ENCODE results near the gene MGAT4D. TPM values are rescaled to one million over a fixed set of nuclear protein-coding genes. Genes with fewer than 3 reads are reported as not detected.

The MGAT4D gene
- total and polyA plus RNA-seq, 7 donors: not detected

DNA sequence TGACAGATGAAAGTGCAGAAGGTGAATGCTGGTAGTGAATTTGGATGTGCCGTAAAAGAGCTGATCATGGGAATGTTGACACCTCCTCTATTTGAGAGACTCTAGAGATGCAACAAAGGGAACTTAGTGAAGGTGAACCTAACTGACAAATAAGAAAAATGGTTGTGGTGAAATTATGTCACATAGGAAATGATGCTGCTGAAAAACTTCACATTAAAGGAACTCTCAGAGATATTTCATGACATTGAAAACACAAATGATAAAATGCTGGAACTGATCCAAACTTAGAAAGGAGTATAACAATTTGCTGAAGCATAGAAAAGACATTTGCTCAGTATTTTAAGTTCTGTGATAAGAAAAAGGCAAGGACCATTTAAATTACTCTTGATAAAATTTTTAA lies 31.9 kb downstream of the MGAT4D start:
- no peak for DNase-seq
- H3K36me3 ChIP-seq: no peaks in the 10 kb centered on the region
- H3K4me3 ChIP-seq: no peak overlapping the region
- no peaks in the 10 kb centered on the region for H3K27me3 ChIP-seq
- 33 to 71% methylated on average over 1 of the region's 1 CpG for WGBS, 2 donors
- TF ChIP-seq EP300 (IDR thresholded peaks at IDR 0.05): no peak
- TF ChIP-seq POLR2AphosphoS5 (IDR thresholded peaks at IDR 0.05): no peak
- TF ChIP-seq, protein P1, sequence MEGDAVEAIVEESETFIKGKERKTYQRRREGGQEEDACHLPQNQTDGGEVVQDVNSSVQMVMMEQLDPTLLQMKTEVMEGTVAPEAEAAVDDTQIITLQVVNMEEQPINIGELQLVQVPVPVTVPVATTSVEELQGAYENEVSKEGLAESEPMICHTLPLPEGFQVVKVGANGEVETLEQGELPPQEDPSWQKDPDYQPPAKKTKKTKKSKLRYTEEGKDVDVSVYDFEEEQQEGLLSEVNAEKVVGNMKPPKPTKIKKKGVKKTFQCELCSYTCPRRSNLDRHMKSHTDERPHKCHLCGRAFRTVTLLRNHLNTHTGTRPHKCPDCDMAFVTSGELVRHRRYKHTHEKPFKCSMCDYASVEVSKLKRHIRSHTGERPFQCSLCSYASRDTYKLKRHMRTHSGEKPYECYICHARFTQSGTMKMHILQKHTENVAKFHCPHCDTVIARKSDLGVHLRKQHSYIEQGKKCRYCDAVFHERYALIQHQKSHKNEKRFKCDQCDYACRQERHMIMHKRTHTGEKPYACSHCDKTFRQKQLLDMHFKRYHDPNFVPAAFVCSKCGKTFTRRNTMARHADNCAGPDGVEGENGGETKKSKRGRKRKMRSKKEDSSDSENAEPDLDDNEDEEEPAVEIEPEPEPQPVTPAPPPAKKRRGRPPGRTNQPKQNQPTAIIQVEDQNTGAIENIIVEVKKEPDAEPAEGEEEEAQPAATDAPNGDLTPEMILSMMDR (IDR thresholded peaks at IDR 0.05): no peak
- no peak for TF ChIP-seq POLR2A (IDR thresholded peaks at IDR 0.05)
- no peaks in the 10 kb centered on the region for H3K9me3 ChIP-seq
- no peaks in the 10 kb centered on the region for H3K4me1 ChIP-seq
- intact Hi-C loops (cut with DNase I): no loop called here
- H3K27ac ChIP-seq: no peak overlapping the region

DNA sequence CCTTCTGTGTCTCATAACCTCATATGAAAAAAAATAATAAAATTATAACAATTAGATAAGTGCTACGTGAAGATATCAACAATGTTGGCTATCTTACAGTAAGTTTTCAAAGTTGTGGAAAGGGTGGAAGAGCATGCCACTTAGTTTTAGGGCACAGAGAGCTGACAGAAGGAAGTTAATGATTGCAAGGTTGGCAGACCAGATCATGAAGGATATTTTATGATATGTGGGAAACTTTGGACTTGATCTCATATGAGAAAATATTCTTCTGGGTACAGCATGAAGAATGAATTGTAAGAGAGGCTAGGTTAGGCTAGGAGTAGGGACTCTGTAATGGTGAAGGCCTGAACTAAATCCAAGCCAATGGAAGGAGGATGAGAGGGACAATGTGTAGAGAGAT lies 34.5 kb downstream of the MGAT4D start:
- no peak overlapping the region for H3K27ac ChIP-seq
- no peaks in the 10 kb centered on the region for H3K27me3 ChIP-seq
- no peak for TF ChIP-seq EP300 (IDR thresholded peaks at IDR 0.05)
- no peak for TF ChIP-seq POLR2AphosphoS5 (IDR thresholded peaks at IDR 0.05)
- TF ChIP-seq POLR2A (IDR thresholded peaks at IDR 0.05): no peak
- TF ChIP-seq, protein P1 (IDR thresholded peaks at IDR 0.05): no peak
- 13 to 66% methylated on average over 1 of the region's 1 CpG for WGBS, 2 donors
- no peak for DNase-seq
- no peaks in the 10 kb centered on the region for H3K36me3 ChIP-seq
- no peaks in the 10 kb centered on the region for H3K9me3 ChIP-seq
- no peak overlapping the region for H3K4me3 ChIP-seq
- H3K4me1 ChIP-seq: no peaks in the 10 kb centered on the region
- intact Hi-C loops (cut with DNase I): no loop called here

DNA sequence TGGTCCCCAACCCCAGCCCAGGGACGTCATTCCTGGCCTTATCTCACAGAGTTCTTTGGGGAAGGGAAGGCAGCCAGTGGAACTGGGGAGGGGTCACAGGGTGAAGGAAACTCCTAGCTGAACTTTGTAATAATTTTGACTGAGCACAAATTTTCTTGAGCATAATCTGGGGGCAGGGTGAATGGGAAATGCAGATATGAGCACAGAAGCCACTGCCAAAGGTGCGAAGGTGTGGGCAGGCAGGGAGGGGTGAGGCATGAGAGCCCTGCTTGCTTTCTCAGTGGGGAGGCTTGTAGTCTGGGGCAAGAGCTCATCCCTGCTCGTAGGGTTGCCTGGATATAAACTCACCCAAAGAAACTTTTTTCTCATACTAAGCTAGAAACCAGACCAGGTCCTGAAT lies 34.9 kb downstream of the MGAT4D start:
- Histone ChIP-seq H3K27ac (no peak overlapping the region), H3K9me3 (no peaks in the 10 kb centered on the region), H3K36me3 (no peaks in the 10 kb centered on the region), H3K27me3 (no peaks in the 10 kb centered on the region), H3K4me1 (no peaks in the 10 kb centered on the region), H3K4me3 (no peak overlapping the region)
- intact Hi-C loops (cut with DNase I): no loop called here
- no peak for TF ChIP-seq POLR2A (IDR thresholded peaks at IDR 0.05)
- no peak for TF ChIP-seq EP300 (IDR thresholded peaks at IDR 0.05)
- TF ChIP-seq, protein P1 (IDR thresholded peaks at IDR 0.05): no peak
- no peak for TF ChIP-seq POLR2AphosphoS5 (IDR thresholded peaks at IDR 0.05)
- DNase-seq: no peak
- WGBS, 2 donors: 14 to 64% methylated on average over 3 of the region's 3 CpGs

DNA sequence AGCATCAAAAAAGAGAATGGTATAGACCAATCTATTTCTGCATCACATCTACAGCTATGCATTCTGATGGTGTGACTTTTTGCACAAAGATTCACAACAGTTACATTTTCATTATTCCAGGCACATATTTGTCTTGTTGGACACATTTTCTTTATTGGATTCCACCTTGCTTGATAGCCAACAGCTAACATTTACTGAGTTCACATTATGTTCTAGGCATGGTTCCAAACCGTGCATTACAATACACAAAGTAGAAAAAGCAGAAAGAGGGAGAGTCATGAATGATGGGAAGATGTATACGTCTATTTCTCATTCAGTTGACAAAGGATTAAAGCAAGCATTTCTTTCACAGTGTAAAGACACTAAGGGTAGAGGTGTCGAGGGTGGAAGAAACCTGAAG lies 47.7 kb downstream of the MGAT4D start:
- intact Hi-C loops (cut with DNase I): no loop called here
- 20 to 67% methylated on average over 3 of the region's 3 CpGs for WGBS, 2 donors
- TF ChIP-seq, protein P1 (IDR thresholded peaks at IDR 0.05): no peak
- TF ChIP-seq POLR2A (IDR thresholded peaks at IDR 0.05): no peak
- no peak for TF ChIP-seq EP300 (IDR thresholded peaks at IDR 0.05)
- peak in 1 of 4 donors; percentile 46 for TF ChIP-seq POLR2AphosphoS5 (IDR thresholded peaks at IDR 0.05)

DNA sequence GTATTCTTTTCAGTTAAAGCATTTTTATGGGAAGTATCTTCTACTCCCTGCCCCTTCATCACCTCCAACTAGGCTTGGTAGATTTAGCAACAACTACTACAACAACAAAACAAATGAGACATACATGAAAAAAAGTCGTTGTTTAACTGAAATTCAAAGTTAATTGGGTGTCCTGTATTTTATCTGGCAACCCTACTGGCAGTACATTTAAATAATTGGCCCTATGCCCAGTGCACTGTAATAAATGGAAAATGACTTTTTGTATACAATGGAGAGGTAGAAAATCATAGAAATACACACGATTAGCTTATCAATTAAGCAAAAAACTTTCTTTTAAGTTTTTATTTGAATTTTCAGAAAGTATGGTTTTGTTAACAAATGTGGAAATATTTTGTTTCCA lies 49.3 kb downstream of the MGAT4D start:
- H3K27ac ChIP-seq: no peak overlapping the region
- no peak overlapping the region for H3K4me3 ChIP-seq
- no peaks in the 10 kb centered on the region for H3K27me3 ChIP-seq
- no peaks in the 10 kb centered on the region for H3K9me3 ChIP-seq
- TF ChIP-seq, protein P1 (IDR thresholded peaks at IDR 0.05): no peak
- TF ChIP-seq POLR2AphosphoS5 (IDR thresholded peaks at IDR 0.05): peak in 1 of 4 donors; percentile 5
- no peaks in the 10 kb centered on the region for H3K36me3 ChIP-seq
- DNase-seq: no peak
- 11 to 51% methylated on average over 2 of the region's 2 CpGs for WGBS, 2 donors
- intact Hi-C loops (cut with DNase I): no loop called here
- H3K4me1 ChIP-seq: peaks cover 0 to 11% (median 3%) of the 10 kb centered on the region in 4 donors

More for the DNA sequence above, 47.7 kb downstream of the MGAT4D start:
- Histone ChIP-seq H3K9me3 (no peaks in the 10 kb centered on the region), H3K27me3 (no peaks in the 10 kb centered on the region), H3K36me3 (no peaks in the 10 kb centered on the region), H3K27ac (no peak overlapping the region), H3K4me1 (peaks cover 0 to 11% (median 3%) of the 10 kb centered on the region in 4 donors), H3K4me3 (no peak overlapping the region)
- no peak for DNase-seq
